HepG2 (cell line): ENCODE measurements around the gene SLC39A8. TPM values are rescaled to one million over a fixed set of nuclear protein-coding genes. Genes with fewer than 3 reads are reported as not detected.

Experiments used
- BHLHE40 ChIP-seq: IDR thresholded peaks from 2 replicates; pipeline ENCODE4 v1.6.1; 2011; ENCODE audit warnings: low read length, improper control_type of control experiment
- CERS6 ChIP-seq: sonication (generic); formaldehyde crosslinking; IDR thresholded peaks from 2 replicates; pipeline ENCODE4 v1.5.0; 2020; ENCODE audit warnings: missing genetic modification reagents
- FOXM1 ChIP-seq: sonication (generic); formaldehyde crosslinking; IDR thresholded peaks from 2 replicates; pipeline ENCODE4 v1.5.0; 2020; ENCODE audit warnings: missing genetic modification reagents
- FOXO4 ChIP-seq: sonication (generic); formaldehyde crosslinking; conservative IDR thresholded peaks from 2 replicates; pipeline ENCODE4 v1.8.1; 2023; ENCODE audit warnings: missing genetic modification reagents
- KDM5A ChIP-seq: fragments of 200-600 bp; sonication (generic); IDR thresholded peaks from 2 replicates; pipeline ENCODE4 v1.7.0; 2018; ENCODE audit warnings: antibody characterized with exemption, mild to moderate bottlenecking, low read length, borderline replicate concordance
- NFAT5 ChIP-seq: sonication (generic); formaldehyde crosslinking; IDR thresholded peaks from 2 replicates; pipeline ENCODE4 v1.4.0; 2020; ENCODE audit warnings: missing genetic modification reagents
- PAWR ChIP-seq: sonication (generic); formaldehyde crosslinking; IDR thresholded peaks from 2 replicates; pipeline ENCODE4 v1.4.0; 2020; ENCODE audit warnings: missing genetic modification reagents, mild to moderate bottlenecking, borderline replicate concordance
- RNF219 ChIP-seq: sonication (generic); formaldehyde crosslinking; IDR thresholded peaks from 2 replicates; pipeline ENCODE4 v1.5.0; 2020; ENCODE audit warnings: mild to moderate bottlenecking, missing genetic modification reagents
- SALL1 ChIP-seq: sonication (generic); formaldehyde crosslinking; IDR thresholded peaks from 2 replicates; pipeline ENCODE4 v1.8.0; 2022; ENCODE audit warnings: mild to moderate bottlenecking, missing genetic modification reagents
- ZBTB43 ChIP-seq: sonication (generic); formaldehyde crosslinking; conservative IDR thresholded peaks from 2 replicates; pipeline ENCODE4 v1.4.0; 2020; ENCODE audit warnings: missing genetic modification reagents
- ZFP1 ChIP-seq: IDR thresholded peaks from 2 replicates; pipeline ENCODE4 v1.6.1; 2016
- ZNF143 ChIP-seq: sonication (generic); formaldehyde crosslinking; IDR thresholded peaks from 2 replicates; pipeline ENCODE4 v1.4.0; 2020; ENCODE audit warnings: missing genetic modification reagents
- ZNF672 ChIP-seq: sonication (generic); formaldehyde crosslinking; IDR thresholded peaks from 2 replicates; pipeline ENCODE4 v1.8.1; 2022; ENCODE audit warnings: missing genetic modification reagents
- ZNF709 ChIP-seq: sonication (generic); formaldehyde crosslinking; IDR thresholded peaks from 2 replicates; pipeline ENCODE4 v1.5.0; 2020; ENCODE audit warnings: mild to moderate bottlenecking, missing genetic modification reagents
- polyA plus RNA-seq, 8 experiments: library from polyadenylated mRNA; depleted of rRNA in 3 of 8; stranded (reverse) in 7 of 8; unstranded in 1 of 8; fragments of >200 nt; fragmentation: Illumina TruSeq in 4 of 8; extraction: Trizol in 4 of 8; gene quantifications; 2 replicates each; pipeline versions ENCODE4 v1.2.1 to v1.2.3, GENCODE V29; 2011 to 2016; ENCODE audit warnings: low read depth in 4 of 8, missing spikeins in 1 of 8, mixed read lengths in 1 of 8; ENCODE audit not compliant: insufficient read depth in 1 of 8
- total RNA-seq, 5 experiments: library from RNA; depleted of rRNA; stranded (reverse); fragments of >200 nt; fragmentation: Illumina TruSeq; extraction: Trizol; gene quantifications; 2 replicates each; pipeline ENCODE4 v1.2.3, GENCODE V29; 2016; ENCODE audit warnings: low read depth in 1 of 5
- TF ChIP-seq, protein P1 (sequence below): sonication (generic); formaldehyde crosslinking; conservative IDR thresholded peaks from 2 replicates; pipeline ENCODE4 v1.4.0; 2020; ENCODE audit warnings: missing genetic modification reagents
- TF ChIP-seq, protein P2 (sequence below): sonication (generic); formaldehyde crosslinking; IDR thresholded peaks from 2 replicates; pipeline ENCODE4 v1.4.0; 2020; ENCODE audit warnings: missing genetic modification reagents, borderline replicate concordance

The SLC39A8 gene
- total and polyA plus RNA-seq, 2 of the 13 experiments (the other 11 are each of a cell fraction or from before 2014, with no cell fraction given) = 0.22 to 0.38 TPM

DNA sequence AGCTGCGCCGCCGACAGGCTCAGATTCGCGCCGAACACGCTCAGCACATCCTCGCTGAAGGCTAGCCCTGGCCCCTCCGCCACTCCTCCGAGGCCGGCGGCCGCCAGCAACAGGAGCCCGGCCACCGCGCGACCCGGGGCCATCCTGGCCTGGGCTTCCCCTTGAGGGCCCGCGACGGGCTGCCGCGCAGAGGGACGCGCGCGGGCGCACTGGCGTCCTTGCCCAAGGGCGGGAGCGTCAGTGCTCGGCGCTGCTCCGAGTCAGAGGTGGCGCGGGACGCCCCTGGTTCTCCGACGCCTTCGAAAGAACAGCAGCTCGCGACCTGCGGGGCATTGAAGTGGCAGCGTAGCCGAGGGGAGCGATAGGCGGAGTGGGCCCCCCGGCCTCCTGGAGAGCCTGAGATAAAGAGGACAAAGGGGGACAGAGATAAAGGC lies 745 bp downstream of the SLC39A8 start (continued):
- no peak for TF ChIP-seq ZNF709 (CRISPR knock-in tag)
- TF ChIP-seq RNF219 (CRISPR knock-in tag) = no peak
- peak; percentile 39; the same call in 1 of the 2 replicates for TF ChIP-seq SALL1 (CRISPR knock-in tag)
- no peak for TF ChIP-seq FOXM1 (CRISPR knock-in tag)
- TF ChIP-seq BHLHE40 = no peak
- 0 out of 2 replicates have a peak, but pooled peaks have one; percentile 36 for TF ChIP-seq FOXO4
- no peak for TF ChIP-seq ZFP1 (CRISPR knock-in tag)
- TF ChIP-seq, protein P1, sequence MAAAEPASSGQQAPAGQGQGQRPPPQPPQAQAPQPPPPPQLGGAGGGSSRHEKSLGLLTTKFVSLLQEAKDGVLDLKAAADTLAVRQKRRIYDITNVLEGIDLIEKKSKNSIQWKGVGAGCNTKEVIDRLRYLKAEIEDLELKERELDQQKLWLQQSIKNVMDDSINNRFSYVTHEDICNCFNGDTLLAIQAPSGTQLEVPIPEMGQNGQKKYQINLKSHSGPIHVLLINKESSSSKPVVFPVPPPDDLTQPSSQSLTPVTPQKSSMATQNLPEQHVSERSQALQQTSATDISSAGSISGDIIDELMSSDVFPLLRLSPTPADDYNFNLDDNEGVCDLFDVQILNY = no peak
- no peak for TF ChIP-seq CERS6 (CRISPR knock-in tag)
- TF ChIP-seq ZNF143 (CRISPR knock-in tag) = no peak
- no peak for TF ChIP-seq KDM5A
- 0 out of 2 replicates have a peak, but pooled peaks have one; percentile 69 for TF ChIP-seq ZBTB43
- TF ChIP-seq, protein P2, sequence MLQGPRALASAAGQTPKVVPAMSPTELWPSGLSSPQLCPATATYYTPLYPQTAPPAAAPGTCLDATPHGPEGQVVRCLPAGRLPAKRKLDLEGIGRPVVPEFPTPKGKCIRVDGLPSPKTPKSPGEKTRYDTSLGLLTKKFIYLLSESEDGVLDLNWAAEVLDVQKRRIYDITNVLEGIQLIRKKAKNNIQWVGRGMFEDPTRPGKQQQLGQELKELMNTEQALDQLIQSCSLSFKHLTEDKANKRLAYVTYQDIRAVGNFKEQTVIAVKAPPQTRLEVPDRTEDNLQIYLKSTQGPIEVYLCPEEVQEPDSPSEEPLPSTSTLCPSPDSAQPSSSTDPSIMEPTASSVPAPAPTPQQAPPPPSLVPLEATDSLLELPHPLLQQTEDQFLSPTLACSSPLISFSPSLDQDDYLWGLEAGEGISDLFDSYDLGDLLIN (CRISPR knock-in tag) = peak; percentile 36; the same call in 1 of the 2 replicates
- TF ChIP-seq PAWR (CRISPR knock-in tag) = no peak
- TF ChIP-seq NFAT5 = peak; percentile 80; the same call in 1 of the 2 replicates
- no peak for TF ChIP-seq ZNF672
